WTC11 (cell line): ENCODE measurements around the gene NDUFS2. TPM values are rescaled to one million over a fixed set of nuclear protein-coding genes. Genes with fewer than 3 reads are reported as not detected.

Experiments used
- ATAC-seq: fragments of 200-7000 bp; cut with Tn5 transposase; 2 replicates; pipeline ENCODE4 v1.10.0; 2021; ENCODE audit warnings: mild to moderate bottlenecking, moderate library complexity
- CTCF ChIA-PET: fragments of 300-600 bp; sonication (Branson Sonifier 250); formaldehyde crosslinking; loops from one replicate; lab custom pipeline; 2021; ENCODE audit warnings: antibody characterized with exemption; lab: Charles Lee
- POLR2A ChIA-PET: fragments of 350-600 bp; sonication (Branson Sonifier 250); formaldehyde crosslinking; loops from one replicate; lab custom pipeline; 2021; ENCODE audit warnings: antibody characterized with exemption; lab: Charles Lee
- DNase-seq: peaks from one replicate; pipeline ENCODE4 v3.0.0; 2021; ENCODE audit warnings: low spot score
- H3K27ac Mint-ChIP-seq: 2 replicates; pipeline ENCODE4 v1.8.0; 2021; ENCODE audit warnings: mixed read lengths
- H3K27me3 Mint-ChIP-seq: 2 replicates; pipeline ENCODE4 v1.8.0; 2021; ENCODE audit warnings: low read depth, mild to moderate bottlenecking, moderate library complexity, mixed read lengths
- H3K36me3 Mint-ChIP-seq: 2 replicates; pipeline ENCODE4 v1.8.0; 2021; ENCODE audit warnings: mixed read lengths
- H3K4me1 Mint-ChIP-seq: 2 replicates; pipeline ENCODE4 v1.8.0; 2022; ENCODE audit warnings: mixed read lengths
- H3K4me3 Mint-ChIP-seq: 2 replicates; pipeline ENCODE4 v1.8.0; 2021; ENCODE audit warnings: mild to moderate bottlenecking, moderate library complexity, mixed read lengths
- H3K9me3 Mint-ChIP-seq: 2 replicates; pipeline ENCODE4 v1.8.0; 2021; ENCODE audit warnings: mixed read lengths
- CREM ChIP-seq: sonication (generic); formaldehyde crosslinking; IDR thresholded peaks from 2 replicates; pipeline ENCODE4 v1.8.1; 2022; ENCODE audit warnings: mild to moderate bottlenecking, missing genetic modification reagents, moderate library complexity
- ETV6 ChIP-seq: sonication (generic); formaldehyde crosslinking; IDR thresholded peaks from 2 replicates; pipeline ENCODE4 v1.8.1; 2022; ENCODE audit warnings: mild to moderate bottlenecking, missing genetic modification reagents
- GABPB1 ChIP-seq: sonication (generic); formaldehyde crosslinking; IDR thresholded peaks from 2 replicates; pipeline ENCODE4 v1.8.1; 2023; ENCODE audit warnings: mild to moderate bottlenecking, missing genetic modification reagents
- GRHL2 ChIP-seq: fragments of 250-450 bp; sonication (Bioruptor Pico); IDR thresholded peaks from 2 replicates; pipeline ENCODE4 v1.8.0; 2022; ENCODE audit warnings: mild to moderate bottlenecking, moderate library complexity; ENCODE audit not compliant: insufficient replicate concordance, severe bottlenecking
- KAT7 ChIP-seq: sonication (generic); formaldehyde crosslinking; IDR thresholded peaks from 2 replicates; pipeline ENCODE4 v1.8.1; 2023; ENCODE audit warnings: missing genetic modification reagents, mild to moderate bottlenecking, borderline replicate concordance
- NR3C1 ChIP-seq: sonication (generic); formaldehyde crosslinking; conservative IDR thresholded peaks from 2 replicates; pipeline ENCODE4 v1.8.1; 2023; ENCODE audit warnings: low read depth, mild to moderate bottlenecking, missing genetic modification reagents
- SMAD4 ChIP-seq: sonication (generic); formaldehyde crosslinking; IDR thresholded peaks from 2 replicates; pipeline ENCODE4 v1.8.0; 2022; ENCODE audit warnings: mild to moderate bottlenecking, missing genetic modification reagents
- SP1 ChIP-seq: sonication (generic); formaldehyde crosslinking; conservative IDR thresholded peaks from 2 replicates; pipeline ENCODE4 v1.8.1; 2022; ENCODE audit warnings: missing genetic modification reagents
- ZBTB21 ChIP-seq: sonication (generic); formaldehyde crosslinking; IDR thresholded peaks from 2 replicates; pipeline ENCODE4 v1.8.1; 2023; ENCODE audit warnings: mild to moderate bottlenecking, missing genetic modification reagents, borderline replicate concordance
- total RNA-seq: library from RNA; stranded (reverse); gene quantifications from 3 replicates; pipeline ENCODE4 v1.2.3, GENCODE V29; 2021
- TF ChIP-seq, protein P1 (sequence below): fragments of 200-600 bp; IDR thresholded peaks from 2 replicates; pipeline ENCODE4 v1.8.0; 2022; ENCODE audit warnings: antibody characterized with exemption
- TF ChIP-seq, protein P2 (sequence below): sonication (generic); formaldehyde crosslinking; IDR thresholded peaks from 2 replicates; pipeline ENCODE4 v1.8.1; 2023; ENCODE audit warnings: mild to moderate bottlenecking, missing genetic modification reagents
- TF ChIP-seq, protein P3 (sequence below): sonication (generic); formaldehyde crosslinking; IDR thresholded peaks from 2 replicates; pipeline ENCODE4 v1.8.1; 2023; ENCODE audit warnings: mild to moderate bottlenecking, missing genetic modification reagents, moderate library complexity
- TF ChIP-seq, protein P4 (sequence below): fragments of 250-450 bp; sonication (Bioruptor Pico); conservative IDR thresholded peaks from 2 replicates; pipeline ENCODE4 v1.9.0; 2021; ENCODE audit warnings: mild to moderate bottlenecking
- TF ChIP-seq, protein P5 (sequence below): sonication (generic); formaldehyde crosslinking; IDR thresholded peaks from 2 replicates; pipeline ENCODE4 v1.8.1; 2023; ENCODE audit warnings: mild to moderate bottlenecking, moderate library complexity, missing genetic modification reagents
- TF ChIP-seq, protein P6 (sequence below): sonication (generic); formaldehyde crosslinking; IDR thresholded peaks from 2 replicates; pipeline ENCODE4 v1.8.0; 2022; ENCODE audit warnings: missing genetic modification reagents
- TF ChIP-seq, protein P7 (sequence below): sonication (generic); formaldehyde crosslinking; IDR thresholded peaks from 2 replicates; pipeline ENCODE4 v1.8.1; 2023; ENCODE audit warnings: mild to moderate bottlenecking, missing genetic modification reagents, moderate library complexity

The NDUFS2 gene
- total RNA-seq, 1 experiment from 2014 or later, result 108 TPM

DNA sequence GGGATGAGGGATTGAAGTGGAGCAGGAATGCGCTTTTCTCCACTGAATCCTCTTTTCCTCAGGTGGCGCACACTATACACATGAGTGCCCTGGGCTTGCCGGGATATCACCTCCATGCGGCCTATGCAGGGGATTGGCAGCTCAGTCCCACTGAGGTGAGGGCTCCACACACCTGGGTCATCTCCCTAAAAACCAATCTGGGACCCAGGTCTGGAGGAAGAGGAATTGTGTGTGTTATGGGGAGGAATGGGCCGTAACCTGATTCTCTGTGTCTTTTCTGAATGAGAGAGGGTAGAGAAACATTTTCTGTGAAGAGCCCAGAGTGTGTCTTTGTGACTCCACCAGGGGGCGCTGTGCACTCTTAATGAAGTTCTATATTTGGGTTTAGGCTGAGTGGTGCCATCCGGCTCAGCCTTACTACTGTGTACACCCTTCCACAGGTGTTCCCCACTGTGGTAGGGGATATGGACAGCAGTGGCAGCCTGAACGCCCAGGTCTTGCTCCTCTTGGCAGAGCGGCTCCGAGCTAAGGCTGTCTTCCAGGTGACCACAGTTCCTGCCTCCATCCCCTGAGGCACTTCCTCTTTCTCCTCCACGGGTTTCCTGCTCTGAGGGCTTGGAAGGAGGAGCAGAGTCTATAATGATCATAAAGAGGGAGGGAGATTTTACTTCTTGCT, 25.2 kb downstream of the NDUFS2 start:
- DNase-seq, result peak; percentile 87
- CTCF ChIA-PET, result interaction anchor here (0.8 to 5.1 kb wide), 16 partner anchors 9 to 162 kb away, joined by 3 to 107 read pairs (median 6); partner anchors contain the start of genes NDUFS2, PCP4L1, PPOX and SDHC
- Mint-ChIP-seq H3K27me3 (no peaks in the 10 kb centered on the region), H3K4me3 (peak overlapping the region; percentile 100), H3K4me1 (peaks cover 28% of the 10 kb centered on the region), H3K9me3 (no peaks in the 10 kb centered on the region), H3K36me3 (peaks cover 10% of the 10 kb centered on the region), H3K27ac (peak overlapping the region; percentile 67)
- POLR2A ChIA-PET, result interaction anchor here (2.2 kb wide), 1 partner anchor 79 kb away, joined by 18 read pairs; no protein-coding TSS in a partner anchor
- TF ChIP-seq CREM (CRISPR knock-in tag) (no peak), ETV6 (0 out of 2 replicates have a peak, but pooled peaks have one; percentile 24)
- TF ChIP-seq, protein P1, sequence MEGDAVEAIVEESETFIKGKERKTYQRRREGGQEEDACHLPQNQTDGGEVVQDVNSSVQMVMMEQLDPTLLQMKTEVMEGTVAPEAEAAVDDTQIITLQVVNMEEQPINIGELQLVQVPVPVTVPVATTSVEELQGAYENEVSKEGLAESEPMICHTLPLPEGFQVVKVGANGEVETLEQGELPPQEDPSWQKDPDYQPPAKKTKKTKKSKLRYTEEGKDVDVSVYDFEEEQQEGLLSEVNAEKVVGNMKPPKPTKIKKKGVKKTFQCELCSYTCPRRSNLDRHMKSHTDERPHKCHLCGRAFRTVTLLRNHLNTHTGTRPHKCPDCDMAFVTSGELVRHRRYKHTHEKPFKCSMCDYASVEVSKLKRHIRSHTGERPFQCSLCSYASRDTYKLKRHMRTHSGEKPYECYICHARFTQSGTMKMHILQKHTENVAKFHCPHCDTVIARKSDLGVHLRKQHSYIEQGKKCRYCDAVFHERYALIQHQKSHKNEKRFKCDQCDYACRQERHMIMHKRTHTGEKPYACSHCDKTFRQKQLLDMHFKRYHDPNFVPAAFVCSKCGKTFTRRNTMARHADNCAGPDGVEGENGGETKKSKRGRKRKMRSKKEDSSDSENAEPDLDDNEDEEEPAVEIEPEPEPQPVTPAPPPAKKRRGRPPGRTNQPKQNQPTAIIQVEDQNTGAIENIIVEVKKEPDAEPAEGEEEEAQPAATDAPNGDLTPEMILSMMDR, result peak; percentile 94
- peak; percentile 23 for ATAC-seq

DNA sequence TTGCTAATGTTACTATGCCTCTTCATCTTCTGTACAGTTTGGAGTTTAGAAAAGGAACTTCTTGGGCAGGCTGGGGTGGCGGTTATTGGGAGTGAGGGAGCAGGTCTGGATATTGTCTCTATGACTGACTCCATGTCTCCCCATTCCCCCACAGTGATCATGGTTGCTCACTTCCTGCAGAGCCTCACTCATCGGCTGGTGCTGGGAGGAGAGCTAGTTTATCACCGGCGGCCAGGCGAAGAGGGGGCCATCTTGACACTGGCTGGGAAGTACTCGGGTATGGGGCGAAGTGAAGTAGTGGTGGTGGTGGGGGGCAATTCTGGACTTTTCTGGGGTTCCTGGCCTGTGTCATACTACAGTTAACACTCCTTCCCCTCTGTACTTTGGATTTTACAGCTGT, 25.9 kb downstream of the NDUFS2 start:
- H3K4me1 Mint-ChIP-seq, result peaks cover 28% of the 10 kb centered on the region
- no peaks in the 10 kb centered on the region for H3K27me3 Mint-ChIP-seq
- ATAC-seq, result no peak
- H3K27ac Mint-ChIP-seq, result no peak overlapping the region
- peaks cover 10% of the 10 kb centered on the region for H3K36me3 Mint-ChIP-seq
- ChIA-PET CTCF (interaction anchor here (0.9 to 5.1 kb wide), 5 partner anchors 34 to 154 kb away, joined by 3 to 107 read pairs (median 22); no protein-coding TSS in a partner anchor), POLR2A (no interaction called here)
- TF ChIP-seq, protein P2, sequence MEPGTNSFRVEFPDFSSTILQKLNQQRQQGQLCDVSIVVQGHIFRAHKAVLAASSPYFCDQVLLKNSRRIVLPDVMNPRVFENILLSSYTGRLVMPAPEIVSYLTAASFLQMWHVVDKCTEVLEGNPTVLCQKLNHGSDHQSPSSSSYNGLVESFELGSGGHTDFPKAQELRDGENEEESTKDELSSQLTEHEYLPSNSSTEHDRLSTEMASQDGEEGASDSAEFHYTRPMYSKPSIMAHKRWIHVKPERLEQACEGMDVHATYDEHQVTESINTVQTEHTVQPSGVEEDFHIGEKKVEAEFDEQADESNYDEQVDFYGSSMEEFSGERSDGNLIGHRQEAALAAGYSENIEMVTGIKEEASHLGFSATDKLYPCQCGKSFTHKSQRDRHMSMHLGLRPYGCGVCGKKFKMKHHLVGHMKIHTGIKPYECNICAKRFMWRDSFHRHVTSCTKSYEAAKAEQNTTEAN (CRISPR knock-in tag), result no peak
- DNase-seq, result no peak
- no peaks in the 10 kb centered on the region for H3K9me3 Mint-ChIP-seq
- H3K4me3 Mint-ChIP-seq, result no peak overlapping the region

DNA sequence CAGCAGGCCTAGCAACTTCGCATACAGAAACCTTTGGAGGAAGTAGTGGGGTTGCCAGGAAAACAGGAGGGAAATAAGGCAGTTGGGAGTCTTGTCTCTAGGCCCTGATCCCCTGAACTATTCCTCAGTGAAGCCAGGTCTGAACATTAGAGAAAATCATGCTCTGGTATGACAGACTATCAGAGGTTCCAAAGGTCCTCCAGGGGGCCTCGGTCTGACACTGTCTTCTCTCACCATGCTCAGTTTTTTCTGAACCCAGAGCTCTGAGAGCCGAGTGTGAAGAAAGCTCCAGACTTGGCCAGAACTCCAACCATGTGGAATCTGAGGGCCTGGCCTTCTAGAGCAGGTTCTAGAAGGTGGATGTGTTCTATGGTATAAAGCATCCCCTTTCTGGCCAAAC, 27.7 kb downstream of the NDUFS2 start:
- ATAC-seq (no peak), DNase-seq (no peak)
- peaks cover 10% of the 10 kb centered on the region for H3K36me3 Mint-ChIP-seq
- H3K4me3 Mint-ChIP-seq, result no peak overlapping the region
- peaks cover 23% of the 10 kb centered on the region for H3K4me1 Mint-ChIP-seq
- H3K27ac Mint-ChIP-seq, result no peak overlapping the region
- CTCF ChIA-PET, result interaction anchor here (0.6 to 2.5 kb wide), 24 partner anchors 10 to 178 kb away, joined by 3 to 33 read pairs (median 6); partner anchors contain the start of genes CFAP126, PCP4L1, PPOX and SDHC
- no peaks in the 10 kb centered on the region for H3K9me3 Mint-ChIP-seq
- no peaks in the 10 kb centered on the region for H3K27me3 Mint-ChIP-seq
- POLR2A ChIA-PET, result interaction anchor here (1.1 kb wide), 1 partner anchor 76 kb away, joined by 6 read pairs; no protein-coding TSS in a partner anchor
- TF ChIP-seq, protein P3, sequence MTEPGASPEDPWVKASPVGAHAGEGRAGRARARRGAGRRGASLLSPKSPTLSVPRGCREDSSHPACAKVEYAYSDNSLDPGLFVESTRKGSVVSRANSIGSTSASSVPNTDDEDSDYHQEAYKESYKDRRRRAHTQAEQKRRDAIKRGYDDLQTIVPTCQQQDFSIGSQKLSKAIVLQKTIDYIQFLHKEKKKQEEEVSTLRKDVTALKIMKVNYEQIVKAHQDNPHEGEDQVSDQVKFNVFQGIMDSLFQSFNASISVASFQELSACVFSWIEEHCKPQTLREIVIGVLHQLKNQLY (CRISPR knock-in tag), result no peak
- TF ChIP-seq, protein P4, sequence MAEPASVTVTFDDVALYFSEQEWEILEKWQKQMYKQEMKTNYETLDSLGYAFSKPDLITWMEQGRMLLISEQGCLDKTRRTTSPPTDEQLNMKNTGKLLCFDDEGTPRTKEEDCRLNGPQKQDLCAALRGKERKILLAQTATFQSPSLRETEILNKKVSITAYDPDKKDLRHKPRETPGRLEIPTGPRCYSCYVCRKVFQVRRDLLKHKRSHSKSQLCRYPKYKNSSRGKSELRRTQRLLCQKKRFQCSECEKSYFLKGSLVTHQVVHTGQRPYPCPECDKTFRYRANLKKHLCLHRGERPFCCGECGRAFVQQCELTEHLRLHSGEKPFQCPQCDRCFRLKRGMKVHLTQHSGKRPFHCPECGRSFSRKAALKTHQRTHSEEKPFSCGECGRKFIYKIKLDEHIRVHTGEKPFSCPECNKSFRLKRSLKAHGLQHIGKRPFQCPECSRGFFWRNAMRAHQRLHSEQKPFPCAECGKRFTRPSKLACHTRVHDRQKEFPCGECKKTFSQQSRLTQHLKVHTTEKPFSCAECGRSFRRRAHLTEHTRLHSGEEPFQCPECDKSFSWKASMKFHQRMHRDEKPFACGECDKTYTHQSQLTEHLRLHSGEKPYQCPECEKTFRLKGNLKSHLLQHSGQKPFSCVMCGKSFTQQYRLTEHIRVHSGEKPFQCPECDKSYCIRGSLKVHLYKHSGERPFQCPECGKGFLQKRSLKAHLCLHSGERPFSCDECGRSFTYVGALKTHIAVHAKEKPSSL (CRISPR knock-in tag), result no peak
- TF ChIP-seq, protein P5, sequence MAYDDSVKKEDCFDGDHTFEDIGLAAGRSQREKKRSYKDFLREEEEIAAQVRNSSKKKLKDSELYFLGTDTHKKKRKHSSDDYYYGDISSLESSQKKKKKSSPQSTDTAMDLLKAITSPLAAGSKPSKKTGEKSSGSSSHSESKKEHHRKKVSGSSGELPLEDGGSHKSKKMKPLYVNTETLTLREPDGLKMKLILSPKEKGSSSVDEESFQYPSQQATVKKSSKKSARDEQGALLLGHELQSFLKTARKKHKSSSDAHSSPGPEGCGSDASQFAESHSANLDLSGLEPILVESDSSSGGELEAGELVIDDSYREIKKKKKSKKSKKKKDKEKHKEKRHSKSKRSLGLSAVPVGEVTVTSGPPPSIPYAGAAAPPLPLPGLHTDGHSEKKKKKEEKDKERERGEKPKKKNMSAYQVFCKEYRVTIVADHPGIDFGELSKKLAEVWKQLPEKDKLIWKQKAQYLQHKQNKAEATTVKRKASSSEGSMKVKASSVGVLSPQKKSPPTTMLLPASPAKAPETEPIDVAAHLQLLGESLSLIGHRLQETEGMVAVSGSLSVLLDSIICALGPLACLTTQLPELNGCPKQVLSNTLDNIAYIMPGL (CRISPR knock-in tag), result no peak
- TF ChIP-seq ZBTB21 (no peak), GABPB1 (CRISPR knock-in tag) (no peak), SMAD4 (no peak), NR3C1 (CRISPR knock-in tag) (no peak), SP1 (CRISPR knock-in tag) (no peak), GRHL2 (no peak), KAT7 (no peak)
- TF ChIP-seq, protein P6, sequence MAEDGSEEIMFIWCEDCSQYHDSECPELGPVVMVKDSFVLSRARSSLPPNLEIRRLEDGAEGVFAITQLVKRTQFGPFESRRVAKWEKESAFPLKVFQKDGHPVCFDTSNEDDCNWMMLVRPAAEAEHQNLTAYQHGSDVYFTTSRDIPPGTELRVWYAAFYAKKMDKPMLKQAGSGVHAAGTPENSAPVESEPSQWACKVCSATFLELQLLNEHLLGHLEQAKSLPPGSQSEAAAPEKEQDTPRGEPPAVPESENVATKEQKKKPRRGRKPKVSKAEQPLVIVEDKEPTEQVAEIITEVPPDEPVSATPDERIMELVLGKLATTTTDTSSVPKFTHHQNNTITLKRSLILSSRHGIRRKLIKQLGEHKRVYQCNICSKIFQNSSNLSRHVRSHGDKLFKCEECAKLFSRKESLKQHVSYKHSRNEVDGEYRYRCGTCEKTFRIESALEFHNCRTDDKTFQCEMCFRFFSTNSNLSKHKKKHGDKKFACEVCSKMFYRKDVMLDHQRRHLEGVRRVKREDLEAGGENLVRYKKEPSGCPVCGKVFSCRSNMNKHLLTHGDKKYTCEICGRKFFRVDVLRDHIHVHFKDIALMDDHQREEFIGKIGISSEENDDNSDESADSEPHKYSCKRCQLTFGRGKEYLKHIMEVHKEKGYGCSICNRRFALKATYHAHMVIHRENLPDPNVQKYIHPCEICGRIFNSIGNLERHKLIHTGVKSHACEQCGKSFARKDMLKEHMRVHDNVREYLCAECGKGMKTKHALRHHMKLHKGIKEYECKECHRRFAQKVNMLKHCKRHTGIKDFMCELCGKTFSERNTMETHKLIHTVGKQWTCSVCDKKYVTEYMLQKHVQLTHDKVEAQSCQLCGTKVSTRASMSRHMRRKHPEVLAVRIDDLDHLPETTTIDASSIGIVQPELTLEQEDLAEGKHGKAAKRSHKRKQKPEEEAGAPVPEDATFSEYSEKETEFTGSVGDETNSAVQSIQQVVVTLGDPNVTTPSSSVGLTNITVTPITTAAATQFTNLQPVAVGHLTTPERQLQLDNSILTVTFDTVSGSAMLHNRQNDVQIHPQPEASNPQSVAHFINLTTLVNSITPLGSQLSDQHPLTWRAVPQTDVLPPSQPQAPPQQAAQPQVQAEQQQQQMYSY, result no peak
- TF ChIP-seq, protein P7, sequence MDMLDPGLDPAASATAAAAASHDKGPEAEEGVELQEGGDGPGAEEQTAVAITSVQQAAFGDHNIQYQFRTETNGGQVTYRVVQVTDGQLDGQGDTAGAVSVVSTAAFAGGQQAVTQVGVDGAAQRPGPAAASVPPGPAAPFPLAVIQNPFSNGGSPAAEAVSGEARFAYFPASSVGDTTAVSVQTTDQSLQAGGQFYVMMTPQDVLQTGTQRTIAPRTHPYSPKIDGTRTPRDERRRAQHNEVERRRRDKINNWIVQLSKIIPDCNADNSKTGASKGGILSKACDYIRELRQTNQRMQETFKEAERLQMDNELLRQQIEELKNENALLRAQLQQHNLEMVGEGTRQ, result no peak
